Mesothelial cell of epicardium (in vitro differentiated cells): ENCODE data around the gene RBM15. TPM values are rescaled to one million over a fixed set of nuclear protein-coding genes. Genes with fewer than 3 reads are reported as not detected.

Source experiments
- DNase-seq, 2 experiments: peaks; one replicate each; pipeline ENCODE4 v3.0.0; 2021; ENCODE audit warnings: low spot score in 2 of 2; ENCODE audit not compliant: unreplicated experiment in 2 of 2
- H3K27ac Mint-ChIP-seq: 2 replicates; pipeline ENCODE4 v1.8.0; 2021; ENCODE audit warnings: mixed read lengths
- H3K27me3 Mint-ChIP-seq: 2 replicates; pipeline ENCODE4 v1.8.0; 2021; ENCODE audit warnings: low read depth, mixed read lengths
- H3K36me3 Mint-ChIP-seq: 2 replicates; pipeline ENCODE4 v1.8.0; 2021; ENCODE audit warnings: mixed read lengths
- H3K4me1 Mint-ChIP-seq: 2 replicates; pipeline ENCODE4 v1.8.0; 2021; ENCODE audit warnings: mixed read lengths
- H3K4me3 Mint-ChIP-seq: 2 replicates; pipeline ENCODE4 v1.8.0; 2021; ENCODE audit warnings: mild to moderate bottlenecking, moderate library complexity, mixed read lengths
- H3K9me3 Mint-ChIP-seq: 2 replicates; pipeline ENCODE4 v1.8.0; 2021; ENCODE audit warnings: mixed read lengths
- total RNA-seq: library from RNA; stranded (reverse); gene quantifications from 3 replicates; pipeline ENCODE4 v1.2.1, GENCODE V29; 2021
- TF ChIP-seq, protein P1 (sequence below): fragments of 200-600 bp; sonication (generic); IDR thresholded peaks from one replicate; pipeline ENCODE4 v1.5.0; 2021; ENCODE audit warnings: antibody characterized with exemption; ENCODE audit not compliant: unreplicated experiment

The RBM15 gene
- total RNA-seq, 1 donor from 2014 or later: 41.0 TPM

DNA sequence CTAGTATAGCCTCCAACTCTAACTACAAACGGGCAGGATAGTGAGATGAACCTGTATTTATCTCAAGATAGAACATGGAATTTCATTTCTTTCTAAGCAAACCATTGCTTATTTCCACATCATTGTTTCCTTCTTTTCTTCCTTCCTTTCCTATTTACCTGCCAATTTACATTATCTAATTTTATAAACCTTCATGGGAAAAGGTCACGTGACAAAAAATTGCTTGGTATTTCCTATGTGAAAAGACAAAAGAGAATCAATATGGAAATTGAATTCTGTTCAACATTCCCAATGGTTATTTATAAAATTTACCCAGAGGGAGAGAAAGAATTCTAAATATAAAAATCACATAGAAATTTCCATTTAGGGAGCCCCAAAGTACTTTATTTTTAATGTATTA lies 22.4 kb upstream of the RBM15 start:
- Mint-ChIP-seq H3K27me3 (peaks cover 9% of the 10 kb centered on the region), H3K27ac (no peak overlapping the region), H3K36me3 (no peaks in the 10 kb centered on the region), H3K9me3 (peaks cover 3% of the 10 kb centered on the region), H3K4me1 (no peaks in the 10 kb centered on the region), H3K4me3 (no peak overlapping the region)
- no peak for DNase-seq
- TF ChIP-seq, protein P1, sequence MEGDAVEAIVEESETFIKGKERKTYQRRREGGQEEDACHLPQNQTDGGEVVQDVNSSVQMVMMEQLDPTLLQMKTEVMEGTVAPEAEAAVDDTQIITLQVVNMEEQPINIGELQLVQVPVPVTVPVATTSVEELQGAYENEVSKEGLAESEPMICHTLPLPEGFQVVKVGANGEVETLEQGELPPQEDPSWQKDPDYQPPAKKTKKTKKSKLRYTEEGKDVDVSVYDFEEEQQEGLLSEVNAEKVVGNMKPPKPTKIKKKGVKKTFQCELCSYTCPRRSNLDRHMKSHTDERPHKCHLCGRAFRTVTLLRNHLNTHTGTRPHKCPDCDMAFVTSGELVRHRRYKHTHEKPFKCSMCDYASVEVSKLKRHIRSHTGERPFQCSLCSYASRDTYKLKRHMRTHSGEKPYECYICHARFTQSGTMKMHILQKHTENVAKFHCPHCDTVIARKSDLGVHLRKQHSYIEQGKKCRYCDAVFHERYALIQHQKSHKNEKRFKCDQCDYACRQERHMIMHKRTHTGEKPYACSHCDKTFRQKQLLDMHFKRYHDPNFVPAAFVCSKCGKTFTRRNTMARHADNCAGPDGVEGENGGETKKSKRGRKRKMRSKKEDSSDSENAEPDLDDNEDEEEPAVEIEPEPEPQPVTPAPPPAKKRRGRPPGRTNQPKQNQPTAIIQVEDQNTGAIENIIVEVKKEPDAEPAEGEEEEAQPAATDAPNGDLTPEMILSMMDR: no peak

GRCh38 chr1:110318046-110318445 lies 21.1 kb upstream of the RBM15 start:
- TF ChIP-seq, protein P1: no peak
- DNase-seq: no peak
- H3K9me3 Mint-ChIP-seq: peaks cover 3% of the 10 kb centered on the region
- H3K27ac Mint-ChIP-seq: no peak overlapping the region
- H3K27me3 Mint-ChIP-seq: peaks cover 3% of the 10 kb centered on the region
- no peaks in the 10 kb centered on the region for H3K4me1 Mint-ChIP-seq
- H3K36me3 Mint-ChIP-seq: no peaks in the 10 kb centered on the region
- no peak overlapping the region for H3K4me3 Mint-ChIP-seq

GRCh38 chr1:110319332-110320167 lies 19.6 kb upstream of the RBM15 start:
- Mint-ChIP-seq H3K4me1 (peaks cover 2% of the 10 kb centered on the region), H3K9me3 (peaks cover 3% of the 10 kb centered on the region), H3K36me3 (no peaks in the 10 kb centered on the region), H3K27me3 (peaks cover 3% of the 10 kb centered on the region), H3K4me3 (no peak overlapping the region), H3K27ac (no peak overlapping the region)
- TF ChIP-seq, protein P1: no peak
- DNase-seq: no peak

GRCh38 chr1:110320168-110320518 lies 19.0 kb upstream of the RBM15 start:
- TF ChIP-seq, protein P1: no peak
- H3K27me3 Mint-ChIP-seq: peaks cover 3% of the 10 kb centered on the region
- no peak for DNase-seq
- no peaks in the 10 kb centered on the region for H3K36me3 Mint-ChIP-seq
- H3K9me3 Mint-ChIP-seq: peaks cover 3% of the 10 kb centered on the region
- no peak overlapping the region for H3K27ac Mint-ChIP-seq
- H3K4me1 Mint-ChIP-seq: peaks cover 5% of the 10 kb centered on the region
- H3K4me3 Mint-ChIP-seq: no peak overlapping the region

DNA sequence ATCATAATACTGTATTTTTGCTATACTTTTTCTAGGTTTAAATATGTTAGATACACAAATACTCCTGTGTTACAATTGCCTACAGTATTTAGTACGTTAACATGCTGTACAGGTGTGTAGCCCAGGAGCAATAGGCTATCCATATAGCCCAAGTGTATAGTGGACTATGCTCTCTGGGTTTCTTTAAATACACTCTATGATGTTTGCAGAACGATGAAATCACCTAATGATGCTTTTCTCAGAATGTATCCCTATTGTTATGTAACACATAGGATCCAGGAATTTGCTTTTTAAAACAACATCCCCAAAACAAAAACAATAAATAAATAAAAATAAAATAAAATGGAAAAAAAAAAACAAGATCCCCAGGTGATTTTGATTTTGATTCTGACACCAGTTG lies 18.1 kb upstream of the RBM15 start:
- H3K36me3 Mint-ChIP-seq: no peaks in the 10 kb centered on the region
- H3K27me3 Mint-ChIP-seq: peaks cover 3% of the 10 kb centered on the region
- H3K9me3 Mint-ChIP-seq: peaks cover 3% of the 10 kb centered on the region
- TF ChIP-seq, protein P1: no peak
- no peak overlapping the region for H3K4me3 Mint-ChIP-seq
- DNase-seq: no peak
- H3K27ac Mint-ChIP-seq: no peak overlapping the region
- H3K4me1 Mint-ChIP-seq: peaks cover 5% of the 10 kb centered on the region
